ENCODE measurements around the gene KRT85. TPM values are rescaled to one million over a fixed set of nuclear protein-coding genes. Genes with fewer than 3 reads are reported as not detected.
A peak's percentile ranks its signal among the peaks of the same experiment; 100 is the strongest.

Gene KRT85
- total RNA-seq, 2 experiments from 2014 or later: not detected

DNA sequence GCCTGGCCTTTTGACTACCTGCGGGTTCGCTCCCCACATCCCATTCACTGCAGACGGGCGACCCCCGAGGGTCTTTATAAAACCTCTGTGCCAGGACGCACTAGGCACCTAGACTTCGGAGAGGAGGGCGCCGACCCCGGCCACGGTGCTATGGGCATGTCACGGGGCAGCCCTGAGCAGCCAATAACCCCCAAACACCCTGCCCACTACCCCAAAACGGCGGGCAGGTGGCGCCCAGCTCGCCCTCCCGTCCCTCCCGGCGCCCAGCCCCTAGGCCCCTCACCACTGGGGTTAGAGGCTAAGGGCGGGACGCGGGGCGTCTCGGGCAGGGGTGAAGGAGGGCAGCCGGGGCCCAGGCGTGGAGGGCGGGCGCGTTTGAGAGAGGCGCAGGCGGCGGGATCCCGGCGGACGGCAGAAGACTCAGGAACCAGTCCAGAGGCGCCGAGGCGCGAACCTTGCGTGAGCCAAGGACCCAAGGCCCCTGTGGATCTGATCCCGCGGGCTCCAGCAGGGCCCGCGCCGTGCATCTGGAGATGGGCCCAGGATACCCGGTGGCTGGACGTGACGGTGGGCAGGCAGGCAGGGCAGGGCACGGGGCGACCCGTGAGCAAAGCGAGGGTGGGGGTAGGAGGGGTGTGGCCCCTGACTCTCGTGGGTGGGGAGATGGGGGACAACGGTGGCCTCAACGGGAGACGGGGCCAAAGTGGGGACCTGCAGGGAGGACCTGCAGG lies 11.1 kb downstream of the KRT85 start:
- CTCF ChIA-PET: no interaction called here
- intact Hi-C loops (cut with DNase I, micrococcal nuclease): no loop called here

GRCh38 chr12:52355176-52355575 lies 12.1 kb downstream of the KRT85 start:
- DNase-seq (no peak), ATAC-seq (no peak)
- POLR2A ChIA-PET: no interaction called here
- CTCF ChIA-PET: interaction anchor here (0.6 kb wide), 1 partner anchor 18 kb away, joined by 3 read pairs; no protein-coding TSS in a partner anchor
- H3K27me3 Mint-ChIP-seq: no peaks in the 10 kb centered on the region
- intact Hi-C loops (cut with DNase I, micrococcal nuclease): no loop called here
- no peaks in the 10 kb centered on the region for H3K36me3 Mint-ChIP-seq (ENCODE audit: low read depth)
- no peak overlapping the region for H3K4me3 Mint-ChIP-seq
- peaks cover 34% of the 10 kb centered on the region for H3K4me1 Mint-ChIP-seq
- H3K27ac Mint-ChIP-seq: no peak overlapping the region
- no peaks in the 10 kb centered on the region for H3K9me3 Mint-ChIP-seq (ENCODE audit: low read depth)

More for the DNA sequence above, 11.1 kb downstream of the KRT85 start:
- Mint-ChIP-seq H3K27me3 (no peaks in the 10 kb centered on the region), H3K4me1 (peaks cover 30% of the 10 kb centered on the region), H3K36me3 (ENCODE audit: low read depth) (no peaks in the 10 kb centered on the region), H3K27ac (no peak overlapping the region), H3K4me3 (no peak overlapping the region), H3K9me3 (ENCODE audit: low read depth) (no peaks in the 10 kb centered on the region)
- DNase-seq (no peak), ATAC-seq (no peak)
- POLR2A ChIA-PET: no interaction called here

- H3K4me1 Mint-ChIP-seq: peaks cover 29% of the 10 kb centered on the region
- intact Hi-C loops (cut with DNase I, micrococcal nuclease): no loop called here
Observed at GRCh38 chr12:52354200-52354599, 13.1 kb downstream of the KRT85 start.

DNA sequence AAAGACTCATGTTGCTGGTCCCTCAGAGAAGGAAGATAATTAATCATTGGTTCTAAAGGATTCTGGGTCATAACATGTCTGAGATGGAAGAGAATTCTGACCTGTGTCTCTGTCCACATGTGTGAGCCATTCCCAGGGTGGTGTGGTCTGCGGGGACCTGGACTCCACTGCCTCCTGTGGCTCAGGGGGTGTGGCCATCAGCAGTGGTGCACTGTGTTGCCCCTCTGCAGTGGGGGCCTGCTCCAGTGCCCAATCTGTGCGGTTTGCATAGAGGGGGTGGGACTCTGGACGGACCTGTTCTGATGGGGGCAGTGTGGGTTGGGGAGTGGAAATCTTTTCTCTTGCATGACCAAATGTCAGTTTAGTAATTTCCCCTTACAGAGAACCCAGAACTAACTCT lies 13.5 kb downstream of the KRT85 start:
- DNase-seq (no peak), ATAC-seq (no peak)
- Mint-ChIP-seq H3K9me3 (ENCODE audit: low read depth) (no peaks in the 10 kb centered on the region), H3K4me1 (peaks cover 25% of the 10 kb centered on the region), H3K27ac (no peak overlapping the region), H3K27me3 (no peaks in the 10 kb centered on the region), H3K4me3 (no peak overlapping the region), H3K36me3 (ENCODE audit: low read depth) (no peaks in the 10 kb centered on the region)
- CTCF ChIA-PET: interaction anchor here (0.7 kb wide), 1 partner anchor 45 kb away, joined by 3 read pairs; no protein-coding TSS in a partner anchor
- POLR2A ChIA-PET: no interaction called here
- intact Hi-C loops (cut with DNase I, micrococcal nuclease): no loop called here

More at GRCh38 chr12:52354200-52354599, 13.1 kb downstream of the KRT85 start:
- Mint-ChIP-seq H3K36me3 (ENCODE audit: low read depth) (no peaks in the 10 kb centered on the region), H3K27me3 (no peaks in the 10 kb centered on the region), H3K27ac (no peak overlapping the region), H3K9me3 (ENCODE audit: low read depth) (no peaks in the 10 kb centered on the region), H3K4me3 (no peak overlapping the region)
- no peak for ATAC-seq
- ChIA-PET CTCF (interaction anchor here (0.7 kb wide), 1 partner anchor 45 kb away, joined by 3 read pairs; no protein-coding TSS in a partner anchor), POLR2A (no interaction called here)
- no peak for DNase-seq

- H3K4me1 Mint-ChIP-seq: peaks cover 20% of the 10 kb centered on the region
- CTCF ChIA-PET: interaction anchor here (1.8 to 2.8 kb wide), 2 partner anchors 9 to 25 kb away, joined by 8 to 9 read pairs; no protein-coding TSS in a partner anchor
- POLR2A ChIA-PET: no interaction called here
- ATAC-seq (no peak), DNase-seq (no peak)
- H3K27ac Mint-ChIP-seq: no peak overlapping the region
- intact Hi-C loops (cut with DNase I, micrococcal nuclease): no loop called here
- no peaks in the 10 kb centered on the region for H3K36me3 Mint-ChIP-seq (ENCODE audit: low read depth)
- peaks cover 3% of the 10 kb centered on the region for H3K27me3 Mint-ChIP-seq
- no peaks in the 10 kb centered on the region for H3K9me3 Mint-ChIP-seq (ENCODE audit: low read depth)
- no peak overlapping the region for H3K4me3 Mint-ChIP-seq
Observed at GRCh38 chr12:52352951-52353350, 14.3 kb downstream of the KRT85 start.

GRCh38 chr12:52351196-52352059 lies 15.9 kb downstream of the KRT85 start:
- no peak overlapping the region for H3K27ac Mint-ChIP-seq
- CTCF ChIA-PET: interaction anchor here (1.0 to 2.8 kb wide), 4 partner anchors 10 to 24 kb away, joined by 3 to 9 read pairs (median 6); no protein-coding TSS in a partner anchor
- no peaks in the 10 kb centered on the region for H3K9me3 Mint-ChIP-seq (ENCODE audit: low read depth)
- intact Hi-C loops (cut with DNase I, micrococcal nuclease): no loop called here
- DNase-seq (peak; percentile 65), ATAC-seq (peak; percentile 82)
- H3K4me3 Mint-ChIP-seq: no peak overlapping the region
- H3K36me3 Mint-ChIP-seq (ENCODE audit: low read depth): no peaks in the 10 kb centered on the region
- peaks cover 17% of the 10 kb centered on the region for H3K4me1 Mint-ChIP-seq
- H3K27me3 Mint-ChIP-seq: peaks cover 4% of the 10 kb centered on the region
- POLR2A ChIA-PET: interaction anchor here (1.1 kb wide), 1 partner anchor 16 kb away, joined by 3 read pairs; no protein-coding TSS in a partner anchor

DNA sequence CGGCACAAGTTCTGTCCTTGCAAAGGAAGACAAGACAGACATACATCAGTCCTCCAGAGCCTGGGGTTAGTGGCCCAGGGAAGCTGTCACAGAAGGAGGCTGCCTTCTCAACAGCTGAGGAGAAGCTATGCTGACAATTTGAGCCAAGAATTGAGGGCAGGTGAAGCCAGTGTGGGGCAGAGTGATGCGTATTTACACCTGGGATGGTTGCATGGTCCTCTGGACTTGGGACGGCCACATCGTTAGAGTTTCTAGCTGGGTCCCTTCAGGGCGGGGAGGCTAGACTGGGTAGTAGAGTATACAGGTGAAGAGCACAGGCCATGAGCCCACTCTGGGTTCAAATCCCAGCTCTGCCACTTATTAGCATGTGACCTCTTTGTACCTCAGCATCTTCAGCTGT lies 16.5 kb downstream of the KRT85 start:
- CTCF ChIA-PET: interaction anchor here (1.7 to 2.8 kb wide), 3 partner anchors 11 to 129 kb away, joined by 3 to 8 read pairs (median 5); no protein-coding TSS in a partner anchor
- no peak for ATAC-seq
- Mint-ChIP-seq H3K4me1 (peaks cover 17% of the 10 kb centered on the region), H3K27me3 (peaks cover 4% of the 10 kb centered on the region), H3K9me3 (ENCODE audit: low read depth) (no peaks in the 10 kb centered on the region), H3K36me3 (ENCODE audit: low read depth) (no peaks in the 10 kb centered on the region), H3K4me3 (no peak overlapping the region), H3K27ac (no peak overlapping the region)
- no peak for DNase-seq
- POLR2A ChIA-PET: interaction anchor here (1.1 kb wide), 1 partner anchor 16 kb away, joined by 3 read pairs; no protein-coding TSS in a partner anchor
- intact Hi-C loops (cut with DNase I, micrococcal nuclease): no loop called here

GRCh38 chr12:52350021-52350620 lies 17.2 kb downstream of the KRT85 start:
- peaks cover 4% of the 10 kb centered on the region for H3K27me3 Mint-ChIP-seq
- CTCF ChIA-PET: interaction anchor here (0.5 to 1.8 kb wide), 3 partner anchors 12 to 128 kb away, joined by 3 to 5 read pairs (median 3); no protein-coding TSS in a partner anchor
- no peak for ATAC-seq
- no peak overlapping the region for H3K27ac Mint-ChIP-seq
- intact Hi-C loops (cut with DNase I, micrococcal nuclease): no loop called here
- H3K36me3 Mint-ChIP-seq (ENCODE audit: low read depth): no peaks in the 10 kb centered on the region
- no peak overlapping the region for H3K4me3 Mint-ChIP-seq
- no peaks in the 10 kb centered on the region for H3K9me3 Mint-ChIP-seq (ENCODE audit: low read depth)
- DNase-seq: no peak
- POLR2A ChIA-PET: no interaction called here
- H3K4me1 Mint-ChIP-seq: peaks cover 17% of the 10 kb centered on the region

- CTCF ChIA-PET: interaction anchor here (1.8 kb wide), 1 partner anchor 127 kb away, joined by 5 read pairs; no protein-coding TSS in a partner anchor
- Mint-ChIP-seq H3K4me3 (no peak overlapping the region), H3K9me3 (ENCODE audit: low read depth) (no peaks in the 10 kb centered on the region)
Observed at GRCh38 chr12:52349196-52349595, 18.1 kb downstream of the KRT85 start.

GRCh38 chr12:52347551-52348510 lies 19.4 kb downstream of the KRT85 start:
- Mint-ChIP-seq H3K4me3 (no peak overlapping the region), H3K4me1 (peaks cover 17% of the 10 kb centered on the region), H3K27ac (no peak overlapping the region), H3K27me3 (peaks cover 6% of the 10 kb centered on the region), H3K9me3 (ENCODE audit: low read depth) (no peaks in the 10 kb centered on the region), H3K36me3 (ENCODE audit: low read depth) (no peaks in the 10 kb centered on the region)
- POLR2A ChIA-PET: no interaction called here
- intact Hi-C loops (cut with DNase I, micrococcal nuclease): no loop called here
- no peak for DNase-seq
- no peak for ATAC-seq
- CTCF ChIA-PET: interaction anchor here (0.6 kb wide), 1 partner anchor 312 kb away, joined by 4 read pairs; no protein-coding TSS in a partner anchor

More at GRCh38 chr12:52349196-52349595, 18.1 kb downstream of the KRT85 start:
- Mint-ChIP-seq H3K27ac (no peak overlapping the region), H3K4me1 (peaks cover 17% of the 10 kb centered on the region), H3K36me3 (ENCODE audit: low read depth) (no peaks in the 10 kb centered on the region), H3K27me3 (peaks cover 6% of the 10 kb centered on the region)
- intact Hi-C loops (cut with DNase I, micrococcal nuclease): no loop called here
- ATAC-seq (no peak), DNase-seq (no peak)
- POLR2A ChIA-PET: no interaction called here
